ENCODE data around the gene NAT9.

The NAT9 gene

GRCh38 chr17:74776044-74776962 lies at the start of gene NAT9:
Gene NAT9 (minus strand): TSS chr17:74776345. CDS start chr17:74775698, 647 bp downstream.
- peak; percentile 79 for DNase-seq

DNA sequence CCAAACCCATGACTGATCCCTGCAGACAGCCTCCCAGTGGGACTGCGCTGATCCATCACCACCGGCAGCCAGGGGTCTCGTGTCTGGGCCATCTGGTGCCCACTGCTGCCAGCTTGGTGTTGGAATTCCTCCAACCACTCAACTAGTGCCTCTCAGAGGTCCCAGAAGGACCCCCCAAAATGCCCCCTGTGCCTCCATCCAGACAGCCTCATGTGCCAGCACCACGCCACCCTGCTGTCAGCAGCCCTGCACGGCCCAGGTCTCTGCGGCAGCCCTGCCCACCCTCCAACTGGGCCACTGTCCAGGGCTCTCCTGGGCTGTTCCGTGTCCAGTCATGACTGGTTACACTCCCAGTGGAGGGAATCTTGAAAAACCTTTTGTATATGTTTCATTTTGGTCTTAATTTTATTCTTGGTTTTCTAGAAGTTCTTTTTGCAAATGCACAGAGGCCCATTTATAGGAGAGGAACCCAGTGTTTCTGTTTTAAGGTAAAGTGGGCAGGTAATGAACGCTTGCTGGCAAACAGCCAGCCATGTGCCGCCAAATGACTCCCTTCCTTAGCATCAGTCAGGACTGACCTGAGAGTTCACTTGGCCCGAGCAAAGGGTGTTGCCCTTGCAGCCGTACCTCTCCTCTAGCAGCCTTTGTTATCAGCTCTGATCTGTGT lies 48.9 kb upstream of the NAT9 start:
- peak; percentile 22 for DNase-seq

GRCh38 chr17:74822939-74823367 lies 46.8 kb upstream of the NAT9 start:
- DNase-seq = peak; percentile 4

DNA sequence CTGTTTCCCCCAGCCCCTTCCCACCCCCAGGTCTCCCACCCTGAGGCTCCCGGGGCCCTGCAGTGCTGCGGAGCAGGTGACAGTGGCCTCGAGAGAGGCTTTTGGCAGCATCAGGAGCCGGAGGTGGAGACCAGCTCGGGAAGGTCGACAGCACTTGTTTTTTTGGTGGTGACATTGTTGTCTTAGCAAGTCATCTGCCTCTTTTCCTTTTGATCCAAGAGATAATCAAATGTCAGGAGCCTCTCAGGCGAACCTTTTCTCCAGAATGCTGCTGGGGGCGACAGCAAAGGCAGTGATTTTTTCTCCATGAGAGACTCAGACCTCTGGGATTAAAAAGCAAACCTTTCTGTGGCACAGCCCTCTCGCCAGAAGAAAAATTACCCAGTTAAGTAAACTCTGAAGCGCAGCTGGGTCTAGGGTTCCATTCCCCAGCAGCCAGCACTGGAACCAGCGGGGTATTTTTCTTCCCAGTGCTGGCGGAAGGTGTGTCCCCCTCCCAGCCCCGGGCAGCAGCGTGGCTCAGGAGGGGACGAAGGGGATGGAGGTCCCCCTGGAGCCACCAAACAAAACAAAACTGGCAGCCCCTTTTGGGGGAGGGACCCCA lies 46.3 kb upstream of the NAT9 start:
- no peak for DNase-seq

GRCh38 chr17:74821655-74822334 lies 45.6 kb upstream of the NAT9 start:
- DNase-seq = no peak

DNA sequence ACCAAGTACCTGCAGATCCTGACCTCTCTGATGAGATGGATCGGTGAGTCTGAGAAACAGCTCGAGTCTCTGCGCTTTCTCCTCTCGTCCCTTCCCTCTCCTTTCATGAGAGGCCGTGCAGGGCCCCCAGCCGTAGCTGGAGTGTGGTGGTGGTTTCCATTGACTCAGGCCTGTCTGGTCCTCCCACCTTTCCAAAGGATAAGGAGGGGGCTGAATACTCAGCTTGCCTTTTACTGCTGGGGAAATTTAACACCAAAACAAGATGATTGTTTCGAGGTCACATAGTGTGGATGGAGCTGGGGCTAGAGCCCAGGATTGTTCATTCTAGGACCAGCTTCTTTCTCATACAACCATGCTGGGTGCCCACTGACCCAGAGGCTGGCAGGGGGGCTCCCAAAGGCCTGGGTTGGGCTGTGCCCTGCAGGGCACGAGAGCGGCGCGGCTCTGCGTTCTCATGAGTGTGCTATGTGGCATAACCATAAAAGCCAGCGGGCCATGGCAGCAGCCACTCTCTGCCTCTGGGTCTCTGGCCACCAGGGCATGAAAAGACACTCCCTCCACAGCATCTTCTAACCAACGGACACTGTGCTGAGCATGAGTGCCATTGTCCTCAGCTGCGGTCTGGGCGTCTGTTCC lies 43.8 kb upstream of the NAT9 start:
- DNase-seq = no peak

GRCh38 chr17:74818291-74818938 lies 42.3 kb upstream of the NAT9 start:
- peak; percentile 11 for DNase-seq

- DNase-seq = no peak
These were observed 40.9 kb upstream of the NAT9 start for GRCh38 chr17:74816905-74817620.

GRCh38 chr17:74815550-74816370 lies 39.6 kb upstream of the NAT9 start:
- DNase-seq = peak; percentile 37

GRCh38 chr17:74815067-74815466 lies 38.9 kb upstream of the NAT9 start:
- no peak for DNase-seq

DNA sequence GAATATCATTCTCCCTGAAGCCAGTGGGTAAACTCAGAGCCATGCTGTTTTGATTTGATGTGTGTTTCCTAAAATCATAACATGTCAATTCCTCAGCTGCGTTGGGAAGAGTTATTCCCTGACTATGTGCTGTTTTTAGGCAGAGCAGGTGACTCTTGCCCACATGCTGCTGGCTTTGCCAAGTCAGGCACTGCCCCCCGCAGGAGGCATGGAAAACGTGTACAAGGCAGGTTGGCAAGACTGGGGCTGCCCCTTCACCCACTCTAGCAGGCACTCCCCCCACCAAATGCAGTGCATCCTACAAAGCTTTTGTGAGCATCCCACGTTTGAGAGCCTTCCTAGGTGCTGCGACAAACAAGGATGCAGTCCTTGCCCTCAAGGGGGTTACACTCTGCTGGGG lies 38.3 kb upstream of the NAT9 start:
- DNase-seq = no peak

DNA sequence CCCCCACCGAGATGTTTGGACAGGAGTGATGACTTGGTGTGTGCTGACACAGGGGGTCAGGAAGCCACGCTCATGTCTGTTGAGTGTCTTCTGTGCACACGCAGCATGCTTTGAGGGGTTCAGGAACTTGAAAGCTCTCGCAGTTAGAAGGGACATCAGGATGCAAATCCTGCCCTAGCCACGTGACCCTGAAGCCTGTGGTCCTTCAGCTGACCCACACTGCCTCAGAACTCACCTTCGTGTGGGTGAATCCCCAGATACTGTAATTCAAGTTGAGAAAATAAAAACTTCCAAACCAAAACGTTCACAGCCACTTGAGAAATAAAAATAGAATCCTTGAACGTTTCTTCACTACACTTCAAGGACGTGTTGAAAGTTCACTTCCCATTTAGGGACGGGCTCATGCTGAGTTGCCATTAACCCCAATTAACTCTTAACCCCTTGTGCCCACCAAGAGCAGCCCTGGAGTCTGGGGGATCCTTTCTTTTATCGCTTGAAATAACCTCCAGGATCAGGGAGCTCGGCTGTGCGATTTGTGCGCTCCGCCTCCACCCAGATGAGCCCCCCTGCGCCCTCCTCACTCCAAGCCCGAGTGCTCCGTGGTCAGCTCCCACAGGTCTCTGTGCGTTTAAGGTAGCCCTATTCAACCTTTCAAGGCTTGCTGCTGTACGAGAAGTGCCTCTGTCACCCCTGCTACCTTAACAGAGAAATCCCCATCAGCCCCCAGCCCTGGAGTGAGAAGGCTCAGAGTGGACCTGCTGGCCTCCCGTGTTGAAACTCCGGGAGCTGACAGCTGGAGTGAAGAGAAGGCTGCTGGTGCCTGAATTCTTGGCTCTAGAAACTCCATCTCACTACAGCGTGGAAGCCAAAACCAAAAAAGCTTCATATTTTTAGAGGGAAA lies 36.2 kb upstream of the NAT9 start:
- DNase-seq = peak; percentile 35

DNA sequence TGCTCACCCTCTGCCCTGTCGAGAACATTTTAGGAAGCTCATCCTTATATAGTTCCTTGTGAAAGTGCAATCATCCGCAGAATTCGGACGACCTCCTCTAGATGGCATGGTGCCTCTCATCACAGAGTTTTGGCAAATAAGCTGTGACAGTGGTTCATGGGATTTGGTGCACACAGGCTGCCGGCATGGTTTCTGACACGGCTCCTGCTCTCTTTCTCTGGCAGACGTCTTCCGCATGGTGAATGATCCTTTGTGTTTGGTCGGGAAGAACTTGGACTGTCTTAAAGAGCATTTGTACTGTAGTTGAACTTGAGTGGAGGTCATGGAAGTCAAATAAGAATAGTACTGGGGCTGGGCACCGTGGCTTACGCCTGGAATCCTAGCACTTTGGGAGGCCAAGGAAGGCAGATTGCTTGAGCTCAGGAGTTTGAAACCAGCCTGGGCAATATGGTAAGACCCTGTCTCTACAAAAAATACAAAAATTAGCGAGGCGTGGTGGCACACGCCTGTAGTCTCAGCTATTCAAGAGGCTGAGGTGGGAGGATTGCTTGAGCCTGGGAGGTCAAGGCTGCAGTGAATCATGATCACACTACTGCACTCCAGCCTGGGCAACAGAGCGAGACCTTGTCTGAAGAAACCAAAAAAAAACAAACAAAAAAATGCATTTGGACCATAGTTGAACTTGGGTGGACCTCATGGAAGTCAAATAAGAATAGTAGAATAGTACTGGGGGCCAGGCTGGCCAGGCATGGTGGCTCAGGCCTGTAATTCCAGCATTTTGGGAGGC lies 34.7 kb upstream of the NAT9 start:
- no peak for DNase-seq

DNA sequence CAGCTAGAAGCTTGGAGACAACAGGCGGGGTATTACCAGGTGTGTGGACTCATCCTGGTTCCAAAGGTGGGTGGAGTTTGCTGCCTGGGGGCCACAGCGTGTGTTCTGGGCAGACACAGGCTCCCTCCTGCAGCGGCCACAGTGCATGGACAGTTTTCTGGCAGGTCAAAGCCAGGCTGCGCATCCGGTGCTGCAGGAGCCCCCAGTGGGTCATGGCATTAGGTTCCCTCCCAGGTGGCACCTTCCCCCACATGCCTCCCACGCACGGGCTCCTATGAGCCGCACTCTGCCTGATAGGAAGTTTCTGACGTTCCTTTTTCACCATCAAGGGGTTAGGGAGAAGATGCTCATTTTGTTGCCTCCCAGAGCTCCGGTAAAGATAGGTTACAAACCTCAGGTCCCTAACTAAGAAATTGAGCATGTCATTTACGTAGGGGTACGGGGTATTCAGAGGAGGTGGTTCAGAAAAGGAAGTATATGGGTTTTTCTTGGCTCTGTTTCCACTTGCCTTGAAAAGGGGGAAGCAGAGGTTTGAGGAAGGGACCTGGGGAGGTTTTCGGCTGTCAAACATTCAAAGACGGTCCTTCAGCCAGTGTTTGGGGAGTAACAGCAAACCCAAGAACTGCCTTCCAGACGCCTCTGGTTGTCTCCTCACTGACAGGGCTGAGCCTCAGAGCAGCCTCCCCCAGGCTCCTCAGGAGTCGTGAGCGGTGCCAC lies 32.7 kb upstream of the NAT9 start:
- DNase-seq = no peak

DNA sequence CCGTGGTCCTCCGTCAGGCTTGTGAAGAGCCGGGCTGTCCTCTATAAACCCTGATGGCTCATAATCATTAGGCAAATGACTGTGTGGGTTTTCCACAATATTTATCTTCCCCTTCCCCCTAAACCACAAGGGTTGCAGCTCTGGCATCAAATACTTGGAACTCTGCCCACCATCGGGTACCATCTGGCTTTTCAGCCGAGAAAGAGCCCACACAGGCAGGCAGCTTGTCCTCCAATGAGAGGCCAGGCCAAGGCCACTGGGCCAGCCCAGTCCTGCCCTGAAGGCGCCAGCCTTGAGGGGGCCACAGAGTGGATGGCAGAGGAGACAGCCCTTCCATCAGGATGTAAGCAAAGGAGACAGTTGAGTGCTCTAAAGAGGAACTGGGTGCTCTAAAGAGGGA lies 31.8 kb upstream of the NAT9 start:
- DNase-seq = peak; percentile 86

- no peak for DNase-seq
These were observed 31.3 kb upstream of the NAT9 start for GRCh38 chr17:74807441-74807840.

DNA sequence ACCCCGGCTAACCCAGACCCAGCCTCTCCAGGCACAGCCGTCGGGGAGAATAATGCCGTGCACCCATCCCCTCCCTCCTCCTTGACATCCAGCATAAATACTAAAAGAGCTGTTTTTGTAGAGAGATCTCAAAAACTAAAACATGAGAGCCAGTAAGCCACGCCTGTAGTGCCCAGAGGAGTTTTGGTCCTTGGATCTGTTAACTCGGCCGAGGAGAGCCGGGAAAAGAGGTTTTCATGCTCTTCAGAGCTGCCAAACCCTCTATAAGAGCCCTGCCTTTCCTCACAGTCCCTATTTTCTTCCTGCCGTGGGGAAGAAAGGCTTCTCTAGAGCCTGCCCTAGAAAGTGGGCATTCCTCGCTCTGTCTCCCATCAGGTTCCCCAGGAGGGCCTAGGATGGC lies 30.2 kb upstream of the NAT9 start:
- no peak for DNase-seq

DNA sequence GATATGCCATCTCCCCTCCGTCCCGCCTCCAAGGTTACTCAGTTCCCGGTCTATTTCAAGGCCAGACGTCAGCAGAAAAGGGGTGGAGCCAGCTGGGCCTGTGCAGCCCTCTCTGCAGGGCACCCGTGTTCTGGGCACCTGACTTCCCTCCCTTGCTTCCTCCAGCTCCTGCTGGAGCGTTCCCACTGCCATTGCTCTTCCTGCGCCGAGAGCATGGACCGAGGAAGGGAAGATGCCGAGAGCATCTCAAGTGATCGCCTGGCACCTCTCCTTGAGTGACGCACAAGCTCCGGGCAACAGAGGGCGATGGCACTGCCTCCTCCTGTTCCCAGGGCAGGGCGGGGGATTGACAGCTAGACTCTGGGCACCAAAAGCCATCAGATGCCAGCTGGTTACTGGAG lies 29.4 kb upstream of the NAT9 start:
- no peak for DNase-seq

Data from DMS79 treated with DMSO at 0.1 percent for 48 hours (cell line).